Loucy (cell line): Measurements from ENCODE around the gene FLII.

Experiments
- H2AFZ ChIP-seq: fragments of 200-600 bp; sonication (generic); 2 replicates; pipeline ENCODE4 v1.6.0; 2016; ENCODE audit warnings: antibody characterized with exemption, mild to moderate bottlenecking, low read length, moderate library complexity
- H3F3A ChIP-seq: fragments of 200-600 bp; 2 replicates; pipeline ENCODE4 v1.6.0; 2016; ENCODE audit warnings: antibody characterized with exemption, low read depth, mild to moderate bottlenecking
- H3K27me3 ChIP-seq: fragments of 200-600 bp; sonication (generic); 2 replicates; pipeline ENCODE4 v1.6.1; 2014; ENCODE audit warnings: low read length, mild to moderate bottlenecking; ENCODE audit not compliant: insufficient read depth, poor library complexity, severe bottlenecking
- H3K36me3 ChIP-seq: fragments of 200-600 bp; sonication (generic); 2 replicates; pipeline ENCODE4 v1.6.1; 2016; ENCODE audit warnings: low read length; ENCODE audit not compliant: insufficient read depth
- H3K4me1 ChIP-seq: fragments of 200-600 bp; sonication (generic); 2 replicates; pipeline ENCODE4 v1.5.1; 2014; ENCODE audit warnings: low read length, mild to moderate bottlenecking; ENCODE audit not compliant: insufficient read depth, poor library complexity, severe bottlenecking
- H3K4me2 ChIP-seq: fragments of 200-600 bp; sonication (generic); 2 replicates; pipeline ENCODE4 v1.6.0; 2014; ENCODE audit warnings: antibody characterized with exemption, low read length, low read depth, mild to moderate bottlenecking; ENCODE audit not compliant: poor library complexity, severe bottlenecking
- H3K4me3 ChIP-seq: fragments of 200-600 bp; sonication (generic); 2 replicates; pipeline ENCODE4 v1.5.1; 2014; ENCODE audit warnings: low read length, mild to moderate bottlenecking, mixed read lengths; ENCODE audit not compliant: poor library complexity, severe bottlenecking
- H3K79me2 ChIP-seq: fragments of 200-600 bp; sonication (generic); 2 replicates; pipeline ENCODE4 v1.6.1; 2014; ENCODE audit warnings: low read length; ENCODE audit not compliant: insufficient read depth
- H3K9ac ChIP-seq: fragments of 200-600 bp; sonication (generic); 2 replicates; pipeline ENCODE4 v1.6.0; 2014; ENCODE audit warnings: mild to moderate bottlenecking, low read depth, low read length, moderate library complexity; ENCODE audit not compliant: poor library complexity, severe bottlenecking
- H3K9me2 ChIP-seq: fragments of 200-600 bp; sonication (generic); replicated peaks from 2 replicates; pipeline ENCODE4 v1.6.1; 2016; ENCODE audit warnings: low read depth, low read length, mixed read lengths
- H3K9me3 ChIP-seq: fragments of 200-600 bp; sonication (generic); 2 replicates; pipeline ENCODE4 v1.6.1; 2014; ENCODE audit warnings: mild to moderate bottlenecking, antibody characterized with exemption, low read length, low read depth; ENCODE audit not compliant: insufficient read depth
- H4K20me1 ChIP-seq: fragments of 200-600 bp; sonication (generic); 2 replicates; pipeline ENCODE4 v1.6.0; 2014; ENCODE audit warnings: antibody characterized with exemption, low read length, mild to moderate bottlenecking; ENCODE audit not compliant: insufficient read depth, poor library complexity, severe bottlenecking
- CTCF ChIP-seq: fragments of 200-600 bp; sonication (generic); conservative IDR thresholded peaks from 2 replicates; pipeline ENCODE4 v1.5.1; 2014; ENCODE audit warnings: mild to moderate bottlenecking, antibody characterized with exemption, low read length
- EZH2phosphoT487 ChIP-seq: fragments of 200-600 bp; IDR thresholded peaks from 2 replicates; pipeline ENCODE4 v1.6.1; 2018; ENCODE audit warnings: antibody characterized with exemption, mild to moderate bottlenecking, moderate library complexity, borderline replicate concordance

FLII gene

DNA sequence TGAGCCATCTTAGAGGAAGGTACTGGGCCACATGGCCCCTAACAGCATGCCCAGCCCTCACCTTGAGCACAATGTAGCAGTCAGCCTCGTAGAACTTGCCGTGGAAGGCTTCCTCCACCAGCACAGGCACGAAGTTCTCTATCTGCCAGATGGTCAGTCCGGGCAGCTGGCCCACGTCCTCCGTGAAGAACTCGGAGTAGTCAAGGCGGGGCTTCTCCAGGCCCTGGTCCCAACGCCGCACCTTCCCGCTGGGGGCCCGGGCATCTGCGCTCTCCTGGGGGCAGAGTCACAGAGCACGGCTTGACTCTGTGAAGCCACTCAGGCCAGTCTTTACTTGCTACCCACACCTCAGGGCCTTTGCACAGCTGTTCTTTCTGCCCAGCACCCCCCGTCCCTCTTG, 7.3 kb downstream of the FLII start:
- no peak overlapping the region for H3K9ac ChIP-seq
- no peaks in the 10 kb centered on the region for H3K9me3 ChIP-seq
- no peaks in the 10 kb centered on the region for H3K27me3 ChIP-seq
- H2AFZ ChIP-seq = no peak overlapping the region
- no peaks in the 10 kb centered on the region for H3K9me2 ChIP-seq
- no peaks in the 10 kb centered on the region for H3F3A ChIP-seq
- H4K20me1 ChIP-seq = peaks cover 8% of the 10 kb centered on the region
- H3K4me3 ChIP-seq = no peak overlapping the region
- H3K4me1 ChIP-seq = no peaks in the 10 kb centered on the region
- no peak for TF ChIP-seq CTCF
- no peak for TF ChIP-seq EZH2phosphoT487
- H3K79me2 ChIP-seq = peaks cover 6% of the 10 kb centered on the region
- peaks cover 68% of the 10 kb centered on the region; the same call in 1 of the 2 replicates for H3K36me3 ChIP-seq
- no peak overlapping the region for H3K4me2 ChIP-seq

DNA sequence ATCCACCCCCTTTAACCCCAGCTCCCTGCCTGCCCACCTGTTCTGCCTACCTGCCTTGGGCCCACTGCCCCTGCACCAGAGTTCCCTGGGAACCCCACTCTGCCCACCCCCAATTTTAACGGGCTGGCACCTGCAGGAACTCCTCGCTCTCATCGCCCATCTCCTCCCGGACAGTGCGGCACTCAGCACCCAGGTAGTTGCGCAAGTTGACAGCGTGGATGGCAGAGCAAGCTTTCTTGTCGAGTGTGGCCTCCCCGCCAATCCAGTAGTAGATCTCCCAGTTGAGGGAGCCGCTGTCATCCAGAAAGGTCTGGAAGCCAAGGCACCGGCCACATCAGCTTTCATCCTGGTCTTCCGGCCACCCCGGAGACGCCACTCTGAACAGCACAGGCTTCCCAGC, 7.8 kb downstream of the FLII start:
- peaks cover 7% of the 10 kb centered on the region for H4K20me1 ChIP-seq
- no peaks in the 10 kb centered on the region for H3K9me3 ChIP-seq
- no peaks in the 10 kb centered on the region for H3K27me3 ChIP-seq
- H3K79me2 ChIP-seq = peaks cover 1% of the 10 kb centered on the region; the same call in 1 of the 2 replicates
- no peaks in the 10 kb centered on the region for H3F3A ChIP-seq
- no peak overlapping the region for H3K4me3 ChIP-seq
- H3K4me1 ChIP-seq = no peaks in the 10 kb centered on the region
- no peak for TF ChIP-seq CTCF
- no peak for TF ChIP-seq EZH2phosphoT487
- no peak overlapping the region for H3K4me2 ChIP-seq
- H3K9ac ChIP-seq = no peak overlapping the region
- no peak overlapping the region for H2AFZ ChIP-seq
- no peaks in the 10 kb centered on the region for H3K9me2 ChIP-seq
- H3K36me3 ChIP-seq = peaks cover 73% of the 10 kb centered on the region; the same call in 1 of the 2 replicates

GRCh38 chr17:18250259-18250658, 8.3 kb downstream of the FLII start:
- Histone ChIP-seq H3K79me2 (no peaks in the 10 kb centered on the region; the same call in 1 of the 2 replicates), H3K9ac (no peak overlapping the region), H3K9me2 (no peaks in the 10 kb centered on the region), H3F3A (no peaks in the 10 kb centered on the region), H3K9me3 (no peaks in the 10 kb centered on the region), H4K20me1 (peaks cover 4% of the 10 kb centered on the region), H3K4me2 (no peak overlapping the region), H3K4me1 (no peaks in the 10 kb centered on the region), H3K36me3 (peaks cover 77% of the 10 kb centered on the region; the same call in 1 of the 2 replicates), H3K27me3 (no peaks in the 10 kb centered on the region), H3K4me3 (no peak overlapping the region), H2AFZ (no peak overlapping the region)
- TF ChIP-seq CTCF (no peak), EZH2phosphoT487 (no peak)
